SK-N-SH (cell line): ENCODE measurements around the gene MDH1.

ENCODE experiments used
- JUND ChIP-seq: IDR thresholded peaks from 2 replicates; pipeline ENCODE4 v1.4.0; 2012
- MXI1 ChIP-seq: IDR thresholded peaks from 2 replicates; pipeline ENCODE4 v1.6.1; 2012; ENCODE audit warnings: mild to moderate bottlenecking, low read depth, low read length, improper control_type of control experiment
- POLR2AphosphoS5 ChIP-seq: IDR thresholded peaks from 2 replicates; pipeline ENCODE4 v1.6.1; 2012; ENCODE audit warnings: low read depth, low read length
- RAD21 ChIP-seq: IDR thresholded peaks from 2 replicates; pipeline ENCODE4 v1.6.1; 2012; ENCODE audit warnings: mild to moderate bottlenecking, low read length
- TAF1 ChIP-seq: IDR thresholded peaks from 2 replicates; pipeline ENCODE4 v1.6.1; 2012; ENCODE audit warnings: low read depth, mild to moderate bottlenecking, low read length, moderate library complexity, borderline replicate concordance
- YY1 ChIP-seq: IDR thresholded peaks from 2 replicates; pipeline ENCODE4 v1.4.0; 2012; ENCODE audit warnings: low read depth, mild to moderate bottlenecking
- TF ChIP-seq, protein P1 (sequence below): IDR thresholded peaks from 2 replicates; pipeline ENCODE4 v1.4.0; 2012; ENCODE audit warnings: low read depth
- TF ChIP-seq, protein P2 (sequence below): fragments of 200-600 bp; sonication (generic); IDR thresholded peaks from 2 replicates; pipeline ENCODE4 v1.6.1; 2017; ENCODE audit warnings: antibody characterized with exemption, mild to moderate bottlenecking, moderate library complexity
- TF ChIP-seq, protein P3 (sequence below): IDR thresholded peaks from 2 replicates; pipeline ENCODE4 v1.4.0; 2012; ENCODE audit warnings: low read depth, borderline replicate concordance

- TF ChIP-seq, protein P1, sequence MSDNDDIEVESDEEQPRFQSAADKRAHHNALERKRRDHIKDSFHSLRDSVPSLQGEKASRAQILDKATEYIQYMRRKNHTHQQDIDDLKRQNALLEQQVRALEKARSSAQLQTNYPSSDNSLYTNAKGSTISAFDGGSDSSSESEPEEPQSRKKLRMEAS, result no peak
- TF ChIP-seq, protein P2, sequence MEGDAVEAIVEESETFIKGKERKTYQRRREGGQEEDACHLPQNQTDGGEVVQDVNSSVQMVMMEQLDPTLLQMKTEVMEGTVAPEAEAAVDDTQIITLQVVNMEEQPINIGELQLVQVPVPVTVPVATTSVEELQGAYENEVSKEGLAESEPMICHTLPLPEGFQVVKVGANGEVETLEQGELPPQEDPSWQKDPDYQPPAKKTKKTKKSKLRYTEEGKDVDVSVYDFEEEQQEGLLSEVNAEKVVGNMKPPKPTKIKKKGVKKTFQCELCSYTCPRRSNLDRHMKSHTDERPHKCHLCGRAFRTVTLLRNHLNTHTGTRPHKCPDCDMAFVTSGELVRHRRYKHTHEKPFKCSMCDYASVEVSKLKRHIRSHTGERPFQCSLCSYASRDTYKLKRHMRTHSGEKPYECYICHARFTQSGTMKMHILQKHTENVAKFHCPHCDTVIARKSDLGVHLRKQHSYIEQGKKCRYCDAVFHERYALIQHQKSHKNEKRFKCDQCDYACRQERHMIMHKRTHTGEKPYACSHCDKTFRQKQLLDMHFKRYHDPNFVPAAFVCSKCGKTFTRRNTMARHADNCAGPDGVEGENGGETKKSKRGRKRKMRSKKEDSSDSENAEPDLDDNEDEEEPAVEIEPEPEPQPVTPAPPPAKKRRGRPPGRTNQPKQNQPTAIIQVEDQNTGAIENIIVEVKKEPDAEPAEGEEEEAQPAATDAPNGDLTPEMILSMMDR, result no peak
- no peak for TF ChIP-seq YY1
- TF ChIP-seq JUND, result no peak
- no peak for TF ChIP-seq RAD21
- TF ChIP-seq POLR2AphosphoS5, result no peak
- TF ChIP-seq, protein P3, sequence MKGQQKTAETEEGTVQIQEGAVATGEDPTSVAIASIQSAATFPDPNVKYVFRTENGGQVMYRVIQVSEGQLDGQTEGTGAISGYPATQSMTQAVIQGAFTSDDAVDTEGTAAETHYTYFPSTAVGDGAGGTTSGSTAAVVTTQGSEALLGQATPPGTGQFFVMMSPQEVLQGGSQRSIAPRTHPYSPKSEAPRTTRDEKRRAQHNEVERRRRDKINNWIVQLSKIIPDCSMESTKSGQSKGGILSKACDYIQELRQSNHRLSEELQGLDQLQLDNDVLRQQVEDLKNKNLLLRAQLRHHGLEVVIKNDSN, result no peak
- no peak for TF ChIP-seq MXI1
- TF ChIP-seq TAF1, result no peak
These were observed 34.0 kb downstream of the MDH1 start for GRCh38 chr2:63622751-63623150.
